Naive thymus-derived CD4-positive, alpha-beta T cell (primary cell): ENCODE measurements around the gene MSH4. TPM values are rescaled to one million over a fixed set of nuclear protein-coding genes. Genes with fewer than 3 reads are reported as not detected.
"Not testable (repeated sequence)": the region's sequence is repeated elsewhere in the genome, so short reads cannot be mapped to it uniquely, and the experiment has no call there.

ENCODE experiments used
- ATAC-seq: fragments of 150-1000 bp; cut with Tn5 transposase; 2 replicates; pipeline ENCODE4 v1.10.0; 2021; ENCODE audit warnings: mild to moderate bottlenecking, moderate library complexity
- CTCF ChIA-PET: fragments of 350-600 bp; sonication (Branson Sonifier 250); formaldehyde crosslinking; loops from one replicate; lab custom pipeline; 2021; ENCODE audit warnings: antibody characterized with exemption; lab: Charles Lee
- POLR2A ChIA-PET: fragments of 350-600 bp; sonication (Branson Sonifier 250); formaldehyde crosslinking; loops from one replicate; lab custom pipeline; 2021; ENCODE audit warnings: antibody characterized with exemption, inconsistent platforms; lab: Charles Lee
- DNase-seq, 9 donors: peaks; one replicate each; pipeline versions ENCODE4 v3.0.0 to v3.0.0-alpha.2; 2020 to 2022; ENCODE audit warnings: mixed read lengths in 1 of 9
- H3K27ac ChIP-seq: one replicate; pipeline ENCODE4 v1.7.0; 2013; ENCODE audit warnings: mild to moderate bottlenecking, low read depth, low read length, moderate library complexity
- H3K27me3 ChIP-seq, 2 donors: one replicate each; pipeline ENCODE4 v1.7.0; 2013; ENCODE audit warnings: low read length in 2 of 2, mild to moderate bottlenecking in 2 of 2, moderate library complexity in 2 of 2; ENCODE audit not compliant: control insufficient read depth in 2 of 2, insufficient read depth in 2 of 2
- H3K36me3 ChIP-seq, 3 experiments: 1 replicate in 2 of 3; 2 replicates in 1 of 3; pipeline ENCODE4 v1.7.0; 2013; ENCODE audit warnings: low read length in 3 of 3, mild to moderate bottlenecking in 3 of 3, moderate library complexity in 1 of 3; ENCODE audit not compliant: insufficient read depth in 3 of 3, control insufficient read depth in 2 of 3
- H3K4me1 ChIP-seq, 2 donors: one replicate each; pipeline ENCODE4 v1.7.0; 2013; ENCODE audit warnings: low read length in 2 of 2, mild to moderate bottlenecking in 2 of 2, moderate library complexity in 1 of 2; ENCODE audit not compliant: control insufficient read depth in 2 of 2, insufficient read depth in 2 of 2
- H3K4me3 ChIP-seq: 2 replicates; pipeline ENCODE4 v1.7.0; 2013; ENCODE audit warnings: mild to moderate bottlenecking, low read length
- H3K9me3 ChIP-seq, 3 experiments: 1 replicate in 2 of 3; 2 replicates in 1 of 3; pipeline ENCODE4 v1.7.0; 2013; ENCODE audit warnings: low read length in 3 of 3; ENCODE audit not compliant: control insufficient read depth in 2 of 3
- H3K27ac Mint-ChIP-seq, 9 donors: one replicate each; pipeline ENCODE4 v1.8.0; 2020 to 2022; ENCODE audit warnings: mixed read lengths in 9 of 9, mild to moderate bottlenecking in 8 of 9, moderate library complexity in 5 of 9, inconsistent platforms in 2 of 9
- H3K27me3 Mint-ChIP-seq, 5 donors: one replicate each; pipeline ENCODE4 v1.8.0; 2021 to 2022; ENCODE audit warnings: mixed read lengths in 5 of 5, mild to moderate bottlenecking in 1 of 5
- H3K36me3 Mint-ChIP-seq, 5 donors: one replicate each; pipeline ENCODE4 v1.8.0; 2020 to 2022; ENCODE audit warnings: mixed read lengths in 5 of 5, mild to moderate bottlenecking in 3 of 5, inconsistent platforms in 1 of 5
- H3K4me1 Mint-ChIP-seq, 7 donors: one replicate each; pipeline ENCODE4 v1.8.0; 2020 to 2022; ENCODE audit warnings: mixed read lengths in 7 of 7, mild to moderate bottlenecking in 3 of 7, inconsistent platforms in 1 of 7
- H3K4me3 Mint-ChIP-seq, 10 donors: one replicate each; pipeline ENCODE4 v1.8.0; 2020 to 2022; ENCODE audit warnings: mild to moderate bottlenecking in 10 of 10, mixed read lengths in 10 of 10, moderate library complexity in 6 of 10, inconsistent platforms in 2 of 10
- H3K9me3 Mint-ChIP-seq, 11 donors: one replicate each; pipeline ENCODE4 v1.8.0; 2020 to 2022; ENCODE audit warnings: mixed read lengths in 11 of 11, mild to moderate bottlenecking in 4 of 11, inconsistent platforms in 1 of 11, moderate library complexity in 1 of 11
- intact Hi-C, 2 donors: fragments of 100-400 bp; cut with micrococcal nuclease; formaldehyde crosslinking; loops; one replicate each; pipeline ENCODE4 v1.15.1; 2023
- polyA plus RNA-seq, 2 donors: library from polyadenylated mRNA; unstranded; fragments of 300-500 nt; fragmentation: Illumina TruSeq; gene quantifications; one replicate each; pipeline ENCODE4 v1.2.3, GENCODE V29; 2021
- total RNA-seq, 6 experiments: library from RNA in 5 of 6; stranded (reverse) in 5 of 6; gene quantifications; 1 replicate in 5 of 6; 2 replicates in 1 of 6; pipeline ENCODE4 v1.2.3 and lab custom pipeline; 2021 to 2026

The MSH4 gene
- total and polyA plus RNA-seq, 7 experiments from 2014 or later = 0.42 to 1.1 (median 0.49) TPM; not detected in 2

GRCh38 chr1:75801480-75801879 is 4.8 kb downstream of the MSH4 start:
- intact Hi-C loops, H3K9me3 Mint-ChIP-seq, DNase-seq, H3K27me3 Mint-ChIP-seq, H3K4me3 ChIP-seq, H3K4me3 Mint-ChIP-seq, ATAC-seq, CTCF ChIA-PET, POLR2A ChIA-PET, H3K36me3 ChIP-seq, H3K27me3 ChIP-seq, H3K27ac Mint-ChIP-seq, H3K4me1 ChIP-seq, H3K27ac ChIP-seq, H3K9me3 ChIP-seq: not testable (repeated sequence)
- Mint-ChIP-seq H3K4me1 (peaks cover 0 to 12% (median under 1%) of the 10 kb centered on the region in 7 donors), H3K36me3 (peaks cover 2 to 14% (median 12%) of the 10 kb centered on the region in 5 donors)

DNA sequence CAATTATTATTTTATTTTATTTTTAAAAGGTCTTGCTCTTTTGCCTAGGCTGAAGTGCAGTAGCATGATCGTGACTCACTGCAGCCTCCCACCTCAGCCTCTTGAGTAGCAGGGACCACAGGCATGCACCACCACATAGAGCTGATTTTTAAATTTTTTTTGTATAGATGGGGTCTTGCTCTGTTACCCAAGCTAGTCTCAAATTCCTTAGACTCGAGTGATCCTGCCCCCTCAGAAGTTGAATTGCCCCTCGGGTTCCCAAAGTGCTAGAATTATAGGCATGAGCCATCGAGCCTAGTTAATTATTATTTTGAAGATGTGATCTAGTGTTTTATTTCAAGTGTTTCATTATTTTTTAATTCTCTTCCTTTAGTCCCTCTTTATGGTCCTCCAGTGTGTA is 12.2 kb downstream of the MSH4 start:
- no peak overlapping the region for H3K4me3 ChIP-seq

GRCh38 chr1:75810113-75810512 is 13.4 kb downstream of the MSH4 start:
- CTCF ChIA-PET, H3K27me3 Mint-ChIP-seq, H3K27me3 ChIP-seq, H3K27ac Mint-ChIP-seq, H3K4me1 ChIP-seq, H3K36me3 ChIP-seq, ATAC-seq, H3K9me3 Mint-ChIP-seq, H3K9me3 ChIP-seq, H3K4me3 ChIP-seq, H3K4me1 Mint-ChIP-seq, H3K4me3 Mint-ChIP-seq, DNase-seq, intact Hi-C loops, H3K27ac ChIP-seq, POLR2A ChIA-PET: not testable (repeated sequence)
- peaks cover 0 to 17% (median 0%) of the 10 kb centered on the region in 5 donors for H3K36me3 Mint-ChIP-seq

More for the DNA sequence above, 12.2 kb downstream of the MSH4 start:
- ChIA-PET POLR2A (no interaction called here), CTCF (no interaction called here)
- no peaks in the 10 kb centered on the region for H3K36me3 ChIP-seq
- ATAC-seq (no peak), DNase-seq (no peak)
- H3K27ac ChIP-seq = no peak overlapping the region
- H3K9me3 Mint-ChIP-seq = no peaks in the 10 kb centered on the region
- peaks cover 0 to 2% (median 0%) of the 10 kb centered on the region in 7 donors for H3K4me1 Mint-ChIP-seq
- no peak overlapping the region for H3K27ac Mint-ChIP-seq
- no peaks in the 10 kb centered on the region for H3K27me3 ChIP-seq
- intact Hi-C loops = no loop called here
- H3K4me3 Mint-ChIP-seq = no peak overlapping the region
- no peaks in the 10 kb centered on the region for H3K27me3 Mint-ChIP-seq
- H3K4me1 ChIP-seq = no peaks in the 10 kb centered on the region
- no peaks in the 10 kb centered on the region for H3K9me3 ChIP-seq
- peaks cover 0 to 17% (median 0%) of the 10 kb centered on the region in 5 donors for H3K36me3 Mint-ChIP-seq

DNA sequence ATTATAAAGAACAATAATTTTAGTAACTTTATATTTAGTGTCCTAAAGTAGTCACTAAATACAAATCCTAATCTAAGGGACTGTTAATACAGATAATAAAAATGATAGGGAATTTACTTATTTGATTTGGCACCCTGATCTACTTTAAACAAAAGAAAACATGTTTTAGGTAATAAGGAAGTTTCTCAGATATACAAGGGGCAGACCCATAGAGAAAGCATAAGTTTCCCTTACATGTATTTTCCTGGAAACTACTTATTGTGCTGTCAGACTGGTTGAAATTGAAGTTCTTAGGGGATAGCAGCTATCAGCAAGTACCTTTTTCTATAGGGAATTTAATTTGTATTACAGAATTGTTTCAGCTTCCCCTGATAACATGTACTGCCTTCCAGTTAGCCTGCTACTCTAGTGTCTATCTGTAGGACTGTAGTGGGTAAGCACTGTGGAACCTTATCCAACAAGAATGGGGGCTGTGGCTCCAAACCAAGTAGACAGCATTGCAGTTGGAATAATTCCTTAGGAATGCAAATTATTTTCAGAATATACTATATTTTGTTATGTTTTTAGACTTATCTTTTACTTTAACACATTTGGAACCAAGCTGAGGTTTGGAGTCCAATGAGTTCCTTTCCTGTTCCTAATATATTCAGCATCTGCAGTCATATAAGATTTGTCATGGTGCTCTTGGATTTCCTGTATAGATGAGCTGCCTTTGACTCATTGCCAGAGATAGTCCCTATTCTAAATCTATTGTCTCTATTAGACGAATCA is 14.7 kb downstream of the MSH4 start:
- H3K27me3 ChIP-seq = no peaks in the 10 kb centered on the region
- intact Hi-C loops = no loop called here
- no peak overlapping the region for H3K27ac ChIP-seq
- ChIA-PET POLR2A (no interaction called here), CTCF (no interaction called here)
- H3K4me3 ChIP-seq = no peak overlapping the region
- Mint-ChIP-seq H3K4me3 (no peak overlapping the region), H3K9me3 (no peaks in the 10 kb centered on the region), H3K27ac (no peak overlapping the region), H3K27me3 (no peaks in the 10 kb centered on the region), H3K4me1 (peaks cover 0 to 2% (median 0%) of the 10 kb centered on the region in 7 donors), H3K36me3 (peaks cover 0 to 17% (median 0%) of the 10 kb centered on the region in 5 donors)
- DNase-seq (no peak), ATAC-seq (no peak)
- no peaks in the 10 kb centered on the region for H3K9me3 ChIP-seq
- no peaks in the 10 kb centered on the region for H3K36me3 ChIP-seq
- no peaks in the 10 kb centered on the region for H3K4me1 ChIP-seq

DNA sequence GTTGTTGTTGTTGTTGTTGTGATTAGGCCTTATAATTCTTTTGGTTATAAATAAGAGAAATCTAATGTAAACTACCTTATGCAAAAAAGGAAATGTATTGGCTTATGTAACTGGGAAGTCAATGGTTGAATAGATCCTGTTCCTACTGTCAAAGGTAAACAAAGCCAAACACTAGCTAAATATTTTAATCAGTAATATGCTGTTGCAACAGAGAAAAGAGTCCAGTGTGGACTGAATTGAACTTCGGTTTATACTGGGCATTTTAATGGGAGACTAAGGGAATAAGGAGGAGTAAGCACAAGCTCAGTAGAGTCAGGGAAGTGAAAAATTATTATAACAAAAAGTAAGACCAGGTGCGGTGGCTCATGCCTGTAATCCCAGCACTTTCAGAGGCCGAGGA is 15.4 kb downstream of the MSH4 start:
- Histone ChIP-seq H3K27me3 (no peaks in the 10 kb centered on the region), H3K9me3 (no peaks in the 10 kb centered on the region), H3K36me3 (no peaks in the 10 kb centered on the region), H3K4me3 (no peak overlapping the region), H3K4me1 (no peaks in the 10 kb centered on the region), H3K27ac (no peak overlapping the region)
- no peak for ATAC-seq
- Mint-ChIP-seq H3K27ac (no peak overlapping the region), H3K9me3 (no peaks in the 10 kb centered on the region), H3K27me3 (no peaks in the 10 kb centered on the region), H3K36me3 (peaks cover 0 to 17% (median 0%) of the 10 kb centered on the region in 5 donors), H3K4me3 (no peak overlapping the region), H3K4me1 (peaks cover 0 to 2% (median 0%) of the 10 kb centered on the region in 7 donors)
- ChIA-PET POLR2A (no interaction called here), CTCF (no interaction called here)
- no peak for DNase-seq
- intact Hi-C loops = no loop called here

GRCh38 chr1:75823596-75823995 is 26.9 kb downstream of the MSH4 start:
- peaks cover 6 to 44% (median 20%) of the 10 kb centered on the region in 11 donors for H3K9me3 Mint-ChIP-seq
- H3K9me3 ChIP-seq, H3K27ac Mint-ChIP-seq, H3K4me1 ChIP-seq, H3K27me3 ChIP-seq, H3K4me3 Mint-ChIP-seq, H3K36me3 ChIP-seq, DNase-seq, ATAC-seq, CTCF ChIA-PET, H3K4me1 Mint-ChIP-seq, H3K27ac ChIP-seq, intact Hi-C loops, H3K4me3 ChIP-seq: not testable (repeated sequence)
- peaks cover 0 to 12% (median 9%) of the 10 kb centered on the region in 5 donors for H3K27me3 Mint-ChIP-seq
- POLR2A ChIA-PET = interaction anchor here (0.6 kb wide), 1 partner anchor 1870 kb away, joined by 4 read pairs; no protein-coding TSS in a partner anchor
- H3K36me3 Mint-ChIP-seq = peaks cover 0 to 68% (median 22%) of the 10 kb centered on the region in 5 donors
